Activated CD4-positive, alpha-beta memory T cell treated with anti-CD3 and anti-CD28 coated beads, Interleukin-2, amount 10 ng/mL, durations not matched to agents 7 days and 5 days (primary cell): ENCODE results near the gene ABHD17C. TPM values are rescaled to one million over a fixed set of nuclear protein-coding genes. Genes with fewer than 3 reads are reported as not detected.
"Not testable (repeated sequence)": the region's sequence is repeated elsewhere in the genome, so short reads cannot be mapped to it uniquely, and the experiment has no call there.

Source experiments
- CTCF ChIA-PET: fragments of 350-600 bp; sonication (Branson Sonifier 250); formaldehyde crosslinking; loops from one replicate; lab custom pipeline; 2021; ENCODE audit warnings: antibody characterized with exemption, inconsistent platforms; lab: Charles Lee
- POLR2A ChIA-PET: fragments of 350-600 bp; sonication (Branson Sonifier 250); formaldehyde crosslinking; loops from one replicate; lab custom pipeline; 2021; ENCODE audit warnings: antibody characterized with exemption; lab: Charles Lee
- DNase-seq: peaks from one replicate; pipeline ENCODE4 v3.0.0-alpha.2; 2020
- H3K27ac Mint-ChIP-seq: one replicate; pipeline ENCODE4 v1.8.0; 2021; ENCODE audit warnings: mild to moderate bottlenecking, mixed read lengths
- H3K27me3 Mint-ChIP-seq: one replicate; pipeline ENCODE4 v1.8.0; 2021; ENCODE audit warnings: mixed read lengths
- H3K36me3 Mint-ChIP-seq: one replicate; pipeline ENCODE4 v1.8.0; 2021; ENCODE audit warnings: low read depth, mixed read lengths
- H3K4me1 Mint-ChIP-seq: one replicate; pipeline ENCODE4 v1.8.0; 2021; ENCODE audit warnings: mixed read lengths
- H3K4me3 Mint-ChIP-seq: one replicate; pipeline ENCODE4 v1.8.0; 2021; ENCODE audit warnings: mild to moderate bottlenecking, mixed read lengths
- H3K9me3 Mint-ChIP-seq: one replicate; pipeline ENCODE4 v1.8.0; 2021; ENCODE audit warnings: mixed read lengths
- total RNA-seq, 2 experiments: library from RNA; stranded (reverse); gene quantifications; one replicate each; pipeline ENCODE4 v1.2.3, GENCODE V29; 2021

ABHD17C gene
- total RNA-seq, 2 experiments from 2014 or later: 3.8 to 4.0 TPM

DNA sequence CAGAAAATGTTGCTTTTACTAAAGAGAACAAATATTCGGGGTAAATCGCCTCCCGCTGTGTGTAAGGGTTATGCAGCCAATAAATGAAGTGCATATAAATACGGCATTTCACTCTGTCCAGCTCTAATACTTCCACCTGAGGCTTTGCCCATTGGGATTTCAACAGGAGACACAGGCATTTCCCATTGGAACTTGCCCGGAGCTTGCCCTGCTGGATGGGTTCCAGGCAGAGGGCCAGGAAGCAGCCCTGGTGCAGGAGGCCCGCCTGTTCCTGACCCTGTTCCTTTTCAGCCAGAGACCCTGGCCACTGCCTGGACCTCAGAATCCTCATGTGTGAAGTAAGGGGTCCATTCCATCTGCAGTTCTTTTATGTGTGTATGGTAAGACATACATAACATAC, 66.6 kb downstream of the ABHD17C start:
- POLR2A ChIA-PET: no interaction called here
- CTCF ChIA-PET: interaction anchor here (2.1 kb wide), 1 partner anchor 14 kb away, joined by 8 read pairs; no protein-coding TSS in a partner anchor
- H3K36me3 Mint-ChIP-seq: no peaks in the 10 kb centered on the region
- no peaks in the 10 kb centered on the region for H3K4me1 Mint-ChIP-seq
- no peak for DNase-seq
- no peak overlapping the region for H3K27ac Mint-ChIP-seq
- H3K9me3 Mint-ChIP-seq: no peaks in the 10 kb centered on the region
- H3K27me3 Mint-ChIP-seq: no peaks in the 10 kb centered on the region
- H3K4me3 Mint-ChIP-seq: no peak overlapping the region

DNA sequence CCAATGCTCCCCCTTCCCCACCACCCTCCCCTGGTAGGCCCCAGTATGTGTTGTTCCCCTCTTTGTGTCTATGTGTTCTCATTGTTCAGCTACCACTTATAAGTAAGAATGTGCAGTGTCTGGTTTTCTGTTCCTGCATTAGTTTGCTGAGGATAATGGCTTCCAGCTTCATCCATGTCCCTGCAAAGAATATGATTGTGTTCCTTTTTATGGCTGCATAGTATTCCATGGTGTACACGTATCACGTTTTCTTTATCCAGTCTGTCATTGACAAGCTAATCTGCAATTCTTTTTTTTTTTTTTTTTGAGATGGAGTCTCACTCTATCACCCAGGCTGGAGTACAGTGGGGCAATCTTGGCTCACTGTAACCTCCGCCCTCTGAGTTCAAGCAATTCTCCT, 68.1 kb downstream of the ABHD17C start:
- H3K4me1 Mint-ChIP-seq: not testable (repeated sequence)
- CTCF ChIA-PET: interaction anchor here (2.4 kb wide), 1 partner anchor 13 kb away, joined by 11 read pairs; no protein-coding TSS in a partner anchor

DNA sequence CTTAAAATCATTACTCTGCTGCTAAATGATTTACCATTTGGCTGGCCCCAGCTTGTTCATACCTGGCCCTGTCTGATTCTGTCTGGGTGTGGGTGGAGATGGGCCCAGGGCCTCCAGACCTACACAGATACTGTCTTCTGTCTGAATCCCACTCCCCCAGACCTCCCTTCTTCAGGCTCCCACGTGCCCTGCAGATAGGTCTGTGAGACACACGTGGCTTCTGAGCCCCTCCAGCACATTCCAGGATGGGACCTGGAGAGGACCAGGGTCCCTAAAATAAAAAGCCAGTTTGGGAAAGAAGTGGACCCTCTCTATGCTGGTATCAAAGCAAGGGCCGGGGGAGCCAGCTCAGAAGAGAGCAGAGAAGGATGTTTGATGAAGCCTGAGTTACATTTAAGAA, 69.4 kb downstream of the ABHD17C start:
- no peak for DNase-seq
- Mint-ChIP-seq H3K27me3 (peaks cover 1% of the 10 kb centered on the region), H3K9me3 (no peaks in the 10 kb centered on the region), H3K4me3 (no peak overlapping the region), H3K27ac (no peak overlapping the region), H3K36me3 (no peaks in the 10 kb centered on the region), H3K4me1 (no peaks in the 10 kb centered on the region)
- CTCF ChIA-PET: interaction anchor here (2.4 kb wide), 1 partner anchor 12 kb away, joined by 11 read pairs; no protein-coding TSS in a partner anchor
- POLR2A ChIA-PET: no interaction called here

More for the DNA sequence above, 68.1 kb downstream of the ABHD17C start:
- POLR2A ChIA-PET, H3K27ac Mint-ChIP-seq, H3K27me3 Mint-ChIP-seq, DNase-seq, H3K4me3 Mint-ChIP-seq, H3K9me3 Mint-ChIP-seq, H3K36me3 Mint-ChIP-seq: not testable (repeated sequence)

DNA sequence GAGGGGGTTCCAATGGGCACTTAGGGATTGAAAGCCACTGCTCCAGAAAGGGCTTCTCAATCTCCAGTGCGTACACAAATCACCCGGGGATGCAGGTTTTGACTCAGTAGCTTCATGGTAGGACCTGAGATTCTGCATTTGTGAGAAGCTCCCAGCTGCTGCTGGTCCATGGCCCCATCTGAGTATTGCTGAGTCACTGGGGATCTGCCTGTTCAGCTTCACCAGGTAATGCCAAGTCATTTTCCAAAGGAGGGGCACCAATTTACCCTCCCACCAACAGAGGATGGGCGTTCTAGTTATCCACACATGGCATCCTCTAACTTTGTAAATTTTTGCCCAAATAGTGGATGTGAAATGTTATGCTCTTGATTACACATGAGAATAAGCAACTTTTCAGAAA, 71.2 kb downstream of the ABHD17C start:
- Mint-ChIP-seq H3K4me1 (no peaks in the 10 kb centered on the region), H3K36me3 (no peaks in the 10 kb centered on the region), H3K9me3 (no peaks in the 10 kb centered on the region), H3K4me3 (no peak overlapping the region), H3K27ac (no peak overlapping the region), H3K27me3 (peaks cover 2% of the 10 kb centered on the region)
- CTCF ChIA-PET: interaction anchor here (3.4 kb wide), 1 partner anchor 10 kb away, joined by 17 read pairs; no protein-coding TSS in a partner anchor
- no peak for DNase-seq
- POLR2A ChIA-PET: no interaction called here

DNA sequence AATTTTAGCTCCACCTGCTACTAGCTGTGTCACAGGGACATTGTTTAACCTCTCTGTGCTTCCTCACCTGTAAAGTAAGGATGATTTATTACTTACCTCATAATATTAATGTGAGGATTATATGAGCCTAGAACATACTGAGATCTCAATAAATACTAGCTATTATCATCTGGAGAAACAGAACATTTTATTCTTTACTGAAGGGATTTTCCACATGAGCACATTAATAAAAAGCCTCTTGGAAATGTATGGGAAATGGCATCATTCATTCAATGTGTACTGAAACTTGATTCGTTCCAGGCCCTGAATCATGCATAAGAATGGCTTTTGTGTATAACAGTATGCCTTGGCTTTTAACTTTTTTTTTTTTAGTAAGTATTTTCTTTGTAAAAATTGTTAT, 73.0 kb downstream of the ABHD17C start:
- Mint-ChIP-seq H3K4me1 (no peaks in the 10 kb centered on the region), H3K9me3 (no peaks in the 10 kb centered on the region), H3K36me3 (no peaks in the 10 kb centered on the region), H3K4me3 (no peak overlapping the region), H3K27me3 (peaks cover 2% of the 10 kb centered on the region), H3K27ac (no peak overlapping the region)
- no peak for DNase-seq
- ChIA-PET POLR2A (no interaction called here), CTCF (interaction anchor here (3.4 kb wide), 1 partner anchor 8 kb away, joined by 17 read pairs; no protein-coding TSS in a partner anchor)

DNA sequence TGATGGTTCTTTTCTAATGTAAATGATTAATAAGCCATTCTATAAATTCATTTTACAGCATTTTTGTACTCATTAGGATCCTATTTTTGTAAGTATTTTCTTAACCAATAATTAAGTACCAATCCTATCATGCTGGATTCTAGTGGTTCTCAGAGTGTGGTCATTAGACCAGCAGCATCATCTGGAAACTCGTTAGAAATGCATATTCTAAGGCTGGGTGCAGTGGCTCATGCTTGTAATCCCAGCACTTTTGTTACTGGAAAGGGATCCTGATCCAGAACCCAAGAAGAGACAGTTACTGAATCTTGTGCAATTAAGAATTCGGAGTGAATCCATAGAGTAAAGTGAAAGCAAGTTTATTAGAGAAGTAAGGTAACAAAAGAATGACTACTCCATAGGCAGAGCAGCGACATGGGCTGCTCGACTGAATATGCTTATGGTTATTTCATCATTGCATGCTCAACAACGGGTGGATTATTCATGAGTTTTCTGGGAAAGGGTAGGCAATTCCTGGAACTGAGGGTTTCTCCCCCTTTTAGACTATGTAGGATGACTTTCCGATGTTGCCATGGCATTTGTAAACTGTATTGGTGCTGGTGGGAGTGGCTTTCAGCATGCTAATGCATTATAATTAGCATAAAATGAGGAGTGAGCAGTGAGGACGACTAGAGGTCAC, 74.2 kb downstream of the ABHD17C start:
- DNase-seq: no peak
- Mint-ChIP-seq H3K36me3 (no peaks in the 10 kb centered on the region), H3K27ac (no peak overlapping the region), H3K4me1 (no peaks in the 10 kb centered on the region), H3K27me3 (peaks cover 6% of the 10 kb centered on the region), H3K4me3 (no peak overlapping the region), H3K9me3 (no peaks in the 10 kb centered on the region)
- POLR2A ChIA-PET: no interaction called here
- CTCF ChIA-PET: no interaction called here

DNA sequence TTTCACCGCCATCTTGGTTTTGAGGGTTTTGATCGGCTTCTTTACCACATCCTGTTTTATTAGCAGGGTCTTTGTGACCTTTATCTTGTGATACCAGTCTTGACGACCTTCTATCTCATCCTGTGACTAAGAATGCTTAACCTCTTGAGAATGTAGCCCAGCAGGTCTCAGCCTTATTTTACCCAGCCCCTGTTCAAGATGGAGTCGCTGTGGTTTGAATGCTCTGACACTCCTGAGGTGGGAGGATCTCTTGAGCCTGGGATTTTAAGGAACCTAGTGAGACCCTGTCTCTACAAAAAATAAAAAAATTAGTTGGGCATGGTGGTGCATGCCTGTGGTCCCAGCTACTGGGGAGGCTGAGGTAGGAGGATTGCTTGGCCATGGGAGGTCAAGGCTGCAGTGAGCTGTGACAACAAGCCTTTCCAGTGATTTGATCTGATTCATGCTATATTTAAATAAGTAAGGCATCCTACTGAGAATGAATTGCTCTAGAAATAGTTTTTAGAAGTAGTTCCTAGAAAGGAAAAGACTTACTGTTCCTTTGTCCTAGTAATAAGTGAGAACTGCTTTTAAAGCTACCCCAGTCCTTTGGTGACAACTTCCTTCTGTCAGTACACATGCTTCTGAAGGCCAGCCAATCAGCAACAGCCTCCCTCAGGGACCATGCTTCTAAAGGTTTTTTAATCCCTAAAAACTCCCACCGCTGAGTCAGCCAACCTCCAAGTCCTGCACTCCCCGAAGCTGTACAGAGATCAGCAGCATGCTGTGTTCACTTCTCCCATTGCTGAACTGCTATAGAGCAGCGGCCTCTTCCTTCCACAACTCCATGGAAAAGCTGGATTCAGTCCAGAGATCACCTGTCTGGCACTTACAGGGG, 75.0 kb downstream of the ABHD17C start:
- ChIA-PET CTCF (no interaction called here), POLR2A (no interaction called here)
- H3K4me3 Mint-ChIP-seq: no peak overlapping the region
- no peaks in the 10 kb centered on the region for H3K9me3 Mint-ChIP-seq
- no peaks in the 10 kb centered on the region for H3K4me1 Mint-ChIP-seq
- no peak for DNase-seq
- peaks cover 9% of the 10 kb centered on the region for H3K27me3 Mint-ChIP-seq
- no peaks in the 10 kb centered on the region for H3K36me3 Mint-ChIP-seq
- no peak overlapping the region for H3K27ac Mint-ChIP-seq

DNA sequence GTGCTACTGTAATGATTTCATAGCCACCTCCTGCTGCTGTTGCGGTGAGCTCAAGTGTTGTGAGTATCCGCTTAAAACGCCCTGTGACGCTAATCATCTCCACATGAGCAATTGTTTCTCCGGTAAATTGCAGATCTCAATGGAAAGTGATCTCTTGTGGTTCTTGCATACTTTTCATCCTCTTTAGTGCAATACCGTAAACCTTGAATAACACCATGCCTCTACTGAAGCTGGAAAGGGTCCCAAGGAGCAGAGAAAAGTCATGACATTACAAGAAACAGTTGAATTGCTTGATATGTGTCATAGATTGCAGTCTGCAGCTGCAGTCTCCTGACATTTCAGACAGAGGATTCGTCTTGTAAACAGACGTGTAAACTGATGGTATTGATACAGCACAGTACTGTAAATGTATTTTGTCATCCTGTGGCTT, 78.0 kb downstream of the ABHD17C start:
- no peak overlapping the region for H3K27ac Mint-ChIP-seq
- POLR2A ChIA-PET: no interaction called here
- no peak for DNase-seq
- CTCF ChIA-PET: interaction anchor here (1.9 kb wide), 1 partner anchor 317 kb away, joined by 9 read pairs; no protein-coding TSS in a partner anchor
- H3K4me3 Mint-ChIP-seq: no peak overlapping the region
- H3K4me1 Mint-ChIP-seq: peaks cover 2% of the 10 kb centered on the region
- peaks cover 23% of the 10 kb centered on the region for H3K27me3 Mint-ChIP-seq
- H3K9me3 Mint-ChIP-seq: no peaks in the 10 kb centered on the region
- no peaks in the 10 kb centered on the region for H3K36me3 Mint-ChIP-seq

DNA sequence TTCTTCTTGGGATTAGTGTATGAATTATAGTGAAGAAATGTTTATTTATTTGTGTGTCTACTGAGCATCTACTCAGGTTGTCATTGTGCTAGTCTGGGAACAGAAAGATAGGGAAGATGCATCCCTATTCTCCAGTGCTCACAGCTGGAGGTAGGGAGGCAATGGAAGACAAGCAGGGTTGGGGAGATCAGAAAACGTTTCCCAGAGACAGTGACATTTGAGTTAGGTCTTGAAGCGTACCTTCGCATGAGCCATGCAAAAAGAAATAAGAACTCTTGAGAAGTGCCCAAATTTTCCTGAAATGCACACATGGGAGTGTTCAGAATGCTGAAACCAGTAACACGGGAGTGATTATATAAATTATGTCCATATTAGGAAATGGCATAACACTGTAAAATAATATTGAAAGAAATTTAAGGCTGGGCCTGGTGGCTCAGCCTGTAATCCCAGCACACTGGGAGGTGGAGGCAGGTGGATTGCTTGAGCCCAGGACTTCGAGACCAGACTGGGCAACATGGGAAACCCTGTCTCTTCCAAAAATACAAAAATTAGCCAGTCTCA, 78.8 kb downstream of the ABHD17C start:
- H3K36me3 Mint-ChIP-seq: no peaks in the 10 kb centered on the region
- POLR2A ChIA-PET: no interaction called here
- H3K4me3 Mint-ChIP-seq: no peak overlapping the region
- CTCF ChIA-PET: interaction anchor here (1.9 kb wide), 1 partner anchor 318 kb away, joined by 9 read pairs; no protein-coding TSS in a partner anchor
- no peaks in the 10 kb centered on the region for H3K9me3 Mint-ChIP-seq
- no peak overlapping the region for H3K27ac Mint-ChIP-seq
- peaks cover 28% of the 10 kb centered on the region for H3K27me3 Mint-ChIP-seq
- no peak for DNase-seq
- H3K4me1 Mint-ChIP-seq: peaks cover 4% of the 10 kb centered on the region

DNA sequence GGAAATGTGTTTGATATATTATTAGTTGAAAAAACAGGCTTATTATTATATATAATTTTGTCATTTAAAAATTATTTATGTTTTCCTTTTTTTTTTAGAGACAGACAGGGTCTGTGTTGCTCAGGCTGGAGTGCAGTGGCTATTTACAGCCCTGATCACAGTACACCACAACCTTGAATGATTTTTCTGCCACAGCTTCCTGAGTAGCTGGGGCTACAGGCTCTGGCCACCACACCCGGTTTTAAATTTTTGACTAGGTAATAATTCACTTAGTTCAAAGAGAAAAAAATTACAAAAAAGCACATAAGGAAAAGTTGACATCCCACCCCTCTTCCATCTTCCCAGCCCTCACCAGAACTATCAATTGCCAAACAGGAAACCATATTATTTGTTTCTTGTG, 79.4 kb downstream of the ABHD17C start:
- Mint-ChIP-seq H3K4me1 (peaks cover 4% of the 10 kb centered on the region), H3K9me3 (no peaks in the 10 kb centered on the region), H3K27ac (no peak overlapping the region), H3K36me3 (no peaks in the 10 kb centered on the region), H3K27me3 (peaks cover 30% of the 10 kb centered on the region), H3K4me3 (no peak overlapping the region)
- CTCF ChIA-PET: interaction anchor here (3.0 to 4.0 kb wide), 4 partner anchors 12 to 319 kb away, joined by 20 to 55 read pairs (median 26); no protein-coding TSS in a partner anchor
- DNase-seq: no peak
- POLR2A ChIA-PET: no interaction called here

DNA sequence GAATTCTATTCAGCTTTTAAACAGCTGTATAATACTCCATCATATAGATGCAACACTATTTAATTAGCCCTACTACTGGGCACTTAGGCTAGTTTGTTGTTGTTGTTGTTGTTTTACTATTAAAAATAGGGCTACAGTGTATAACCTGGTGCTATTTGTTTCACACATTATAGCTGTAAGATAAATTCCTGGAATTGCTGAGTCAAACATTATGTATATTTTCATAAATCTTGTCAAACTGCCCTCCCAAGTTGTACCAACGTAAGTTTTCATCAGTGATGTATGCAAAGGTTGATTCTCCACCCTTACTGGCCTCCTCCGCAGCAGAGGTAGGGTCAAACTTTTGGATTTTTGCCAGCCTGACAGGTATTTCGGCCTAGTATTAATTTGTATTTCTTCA, 80.2 kb downstream of the ABHD17C start:
- Mint-ChIP-seq H3K27ac (no peak overlapping the region), H3K4me3 (no peak overlapping the region), H3K36me3 (no peaks in the 10 kb centered on the region), H3K27me3 (peaks cover 37% of the 10 kb centered on the region), H3K4me1 (peaks cover 11% of the 10 kb centered on the region), H3K9me3 (no peaks in the 10 kb centered on the region)
- no peak for DNase-seq
- POLR2A ChIA-PET: no interaction called here
- CTCF ChIA-PET: interaction anchor here (1.5 to 4.0 kb wide), 12 partner anchors 8 to 320 kb away, joined by 3 to 55 read pairs (median 14); partner anchors contain the start of gene ABHD17C

DNA sequence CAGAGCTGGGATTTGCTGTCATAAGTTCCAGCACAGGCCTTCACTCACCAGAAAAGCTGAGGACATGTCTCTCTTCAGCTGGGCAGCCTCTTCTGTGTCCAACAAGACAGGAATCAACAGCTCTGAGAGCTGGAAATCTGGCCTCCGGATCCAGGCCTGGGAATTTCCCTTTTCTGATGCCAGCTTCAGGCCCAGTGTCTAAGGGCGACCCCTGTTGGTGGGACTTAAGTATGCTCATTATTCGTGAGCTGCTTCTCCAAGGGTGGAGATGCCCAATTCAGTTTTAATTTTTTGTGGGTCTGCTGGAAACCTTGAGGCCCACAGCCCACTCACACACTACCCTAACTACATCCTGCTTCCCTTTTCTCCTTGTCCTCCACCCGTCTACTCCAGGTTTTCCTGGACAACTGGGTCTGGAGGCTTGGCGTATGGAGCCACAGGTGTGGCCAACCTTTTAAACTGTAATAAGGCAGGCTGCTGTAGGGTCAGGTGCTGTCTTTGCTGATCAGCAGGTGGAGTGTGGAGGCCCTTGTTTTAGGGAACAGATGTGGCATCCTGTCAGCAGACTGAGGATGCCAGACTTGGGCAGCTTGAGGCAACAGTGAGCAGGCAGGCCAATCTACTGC, 81.4 kb downstream of the ABHD17C start:
- Mint-ChIP-seq H3K4me3 (no peak overlapping the region), H3K36me3 (no peaks in the 10 kb centered on the region), H3K9me3 (no peaks in the 10 kb centered on the region), H3K27me3 (peaks cover 47% of the 10 kb centered on the region), H3K27ac (no peak overlapping the region), H3K4me1 (peaks cover 13% of the 10 kb centered on the region)
- ChIA-PET CTCF (interaction anchor here (0.7 to 4.0 kb wide), 36 partner anchors 10 to 490 kb away, joined by 3 to 55 read pairs (median 4); partner anchors contain the start of gene ABHD17C), POLR2A (no interaction called here)
- peak; percentile 59 for DNase-seq
